NCI-H2107 (cell line): Measurements from ENCODE around the gene PKIG.

Experiments used
- DNase-seq: peaks from one replicate; lab custom pipeline; 2025; lab: John Stamatoyannopoulos, UW

PKIG gene

DNA sequence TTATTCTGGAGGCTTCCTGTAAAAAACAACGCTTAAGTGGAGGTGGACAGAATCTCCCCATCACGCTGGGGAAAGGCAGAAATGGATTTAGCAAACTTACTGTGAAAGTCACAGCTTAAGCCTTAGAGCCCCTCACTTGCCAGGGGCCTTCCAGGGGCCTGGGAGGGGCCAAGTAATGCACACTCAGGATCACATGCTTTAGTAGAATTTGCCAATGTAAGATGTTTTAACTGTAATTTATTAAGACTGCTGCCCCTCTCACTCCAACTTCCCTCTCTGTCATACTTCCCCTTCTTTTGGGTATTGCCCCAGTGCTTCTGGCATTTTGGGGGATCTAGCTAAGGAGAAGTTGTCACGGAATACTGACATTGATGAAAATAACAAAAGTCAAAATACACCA lies 81.8 kb downstream of the PKIG start:
- DNase-seq = no peak

DNA sequence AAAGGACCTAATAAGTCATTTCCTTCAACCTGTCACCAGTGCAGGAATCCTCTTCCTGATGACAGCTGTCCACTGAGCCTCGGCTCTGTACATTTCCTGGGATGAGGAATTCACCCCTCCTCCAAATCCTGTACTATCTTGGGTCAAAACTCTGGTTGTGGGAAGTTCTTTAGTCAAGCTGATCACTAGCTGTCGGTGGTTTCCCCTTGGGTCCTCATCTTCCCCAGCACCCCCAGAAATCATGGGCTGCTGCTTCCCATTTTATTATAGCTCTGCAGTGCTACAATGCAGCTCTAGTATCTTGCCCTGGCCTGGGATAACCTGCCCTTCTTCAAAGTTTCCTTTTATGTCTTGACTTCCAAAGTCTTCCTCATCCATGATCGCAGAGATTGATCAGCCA lies 83.7 kb downstream of the PKIG start:
- DNase-seq = no peak
